HG03432 (cell line): ENCODE measurements around the gene ODAPH.
"Not testable (repeated sequence)": the region's sequence is repeated elsewhere in the genome, so short reads cannot be mapped to it uniquely, and the experiment has no call there.

Source experiments
- ATAC-seq: cut with Tn5 transposase; IDR thresholded peaks from one replicate; pipeline ENCODE4 v1.9.1; 2021; ENCODE audit warnings: mild to moderate bottlenecking, moderate library complexity; ENCODE audit not compliant: unreplicated experiment

ODAPH gene

DNA sequence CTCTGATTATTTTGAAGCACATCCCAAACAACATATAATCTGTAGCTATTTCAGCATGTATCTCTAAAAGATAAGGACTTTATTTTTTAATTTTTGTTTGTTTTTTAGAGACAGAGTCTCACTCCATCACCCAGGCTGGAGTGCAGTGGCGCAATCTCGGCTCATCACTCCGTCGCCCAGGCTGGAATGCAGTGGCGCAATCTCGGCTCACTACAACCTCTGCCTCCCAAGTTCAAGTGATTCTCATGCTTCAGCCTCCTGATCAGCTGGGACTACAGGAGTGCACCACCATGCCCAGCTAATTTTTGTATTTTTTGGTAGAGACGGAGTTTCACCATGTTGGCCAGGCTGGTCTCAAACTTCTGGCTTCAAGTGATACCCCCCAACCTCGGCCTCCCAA, 11.6 kb upstream of the ODAPH start:
- ATAC-seq = not testable (repeated sequence)

DNA sequence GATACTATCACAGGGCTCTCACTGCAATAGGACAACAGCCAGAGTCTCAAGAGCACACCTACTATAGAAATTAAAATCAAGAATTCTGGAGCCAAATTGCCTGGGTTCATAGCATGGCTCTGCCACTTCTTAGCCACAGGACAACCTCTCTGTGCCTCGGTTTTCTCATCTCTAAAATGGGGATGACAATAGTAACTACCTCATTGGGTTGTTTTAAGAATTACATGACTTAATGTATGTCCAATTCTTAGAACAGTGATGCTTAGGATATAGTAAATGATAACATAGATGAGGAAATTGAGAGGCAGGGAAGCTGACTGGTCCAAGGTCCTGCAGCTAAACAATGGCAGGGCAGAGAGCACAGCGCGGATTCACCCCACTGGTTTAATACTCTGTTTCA, 11.0 kb upstream of the ODAPH start:
- ATAC-seq = no peak

DNA sequence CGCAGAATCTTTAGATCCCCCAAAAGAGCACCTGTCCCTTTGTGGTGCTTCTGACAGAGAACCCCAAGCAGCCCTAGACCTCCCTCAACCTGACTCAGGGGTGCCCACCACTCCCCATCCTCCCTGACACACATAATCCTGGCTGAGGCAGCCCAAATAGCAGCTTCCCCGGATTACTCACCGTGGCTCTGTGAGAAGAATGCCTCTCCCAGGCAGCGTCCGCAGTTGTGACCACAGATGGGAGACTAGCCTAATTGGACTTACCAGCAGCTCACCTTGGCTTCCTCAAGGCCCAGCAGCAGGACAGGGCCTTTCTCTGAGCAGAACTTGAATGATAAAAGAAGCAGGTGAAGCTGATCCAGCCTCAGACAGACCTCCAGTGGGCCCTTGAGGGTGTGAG, 10.3 kb upstream of the ODAPH start:
- ATAC-seq = no peak

DNA sequence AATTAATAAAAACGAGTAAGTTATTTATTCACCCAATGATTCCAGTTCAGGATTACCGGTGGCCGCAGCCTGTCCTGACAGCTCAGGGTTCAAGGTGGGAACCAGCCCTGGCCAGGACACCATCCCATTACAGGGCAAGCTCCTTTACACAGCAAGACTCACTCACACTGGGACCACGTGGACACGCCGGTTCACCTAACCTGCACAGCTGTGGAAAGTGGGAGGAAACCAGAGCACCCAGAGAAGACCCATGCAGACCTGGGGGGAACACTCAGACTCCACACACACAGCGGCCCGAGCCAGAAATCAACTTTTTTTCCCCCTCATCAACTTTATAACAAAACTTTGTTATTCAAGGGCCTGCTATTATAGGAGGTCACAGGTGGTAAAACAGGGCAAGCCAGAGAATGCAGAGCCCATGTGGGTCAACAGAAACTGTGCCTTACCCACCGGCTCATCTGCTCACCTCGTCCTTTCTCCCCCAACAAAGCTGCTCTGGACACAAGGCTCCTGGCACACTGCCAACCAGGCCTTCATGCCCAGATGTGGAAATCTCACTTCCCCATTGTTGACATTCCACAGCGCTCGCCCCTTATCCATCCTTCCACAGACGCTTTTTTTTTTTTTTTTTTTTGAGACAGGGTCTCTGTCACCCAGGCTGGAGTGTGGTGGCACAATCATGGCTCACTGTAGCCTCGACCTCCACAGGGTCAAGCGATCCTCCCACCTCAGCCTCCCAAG, 8.0 kb upstream of the ODAPH start:
- ATAC-seq = no peak

DNA sequence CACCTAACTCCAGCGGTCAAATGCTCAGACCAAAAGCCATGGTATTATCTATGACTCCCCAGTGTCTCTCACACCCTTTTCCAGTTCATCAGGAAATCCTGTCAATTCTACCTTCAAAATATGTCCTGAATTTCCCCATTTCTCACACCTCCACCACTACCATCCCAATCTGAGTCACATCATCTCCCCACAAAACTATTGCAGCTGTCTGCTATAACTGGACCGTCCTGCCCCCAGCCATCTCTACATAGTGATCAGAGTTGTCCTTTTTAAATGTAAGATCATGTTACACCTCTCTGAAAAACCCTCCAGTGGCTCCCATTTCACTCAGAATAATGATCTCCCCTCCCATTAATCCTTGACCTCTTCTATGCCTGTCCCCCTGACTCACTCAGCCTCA, 6.8 kb upstream of the ODAPH start:
- ATAC-seq = no peak

DNA sequence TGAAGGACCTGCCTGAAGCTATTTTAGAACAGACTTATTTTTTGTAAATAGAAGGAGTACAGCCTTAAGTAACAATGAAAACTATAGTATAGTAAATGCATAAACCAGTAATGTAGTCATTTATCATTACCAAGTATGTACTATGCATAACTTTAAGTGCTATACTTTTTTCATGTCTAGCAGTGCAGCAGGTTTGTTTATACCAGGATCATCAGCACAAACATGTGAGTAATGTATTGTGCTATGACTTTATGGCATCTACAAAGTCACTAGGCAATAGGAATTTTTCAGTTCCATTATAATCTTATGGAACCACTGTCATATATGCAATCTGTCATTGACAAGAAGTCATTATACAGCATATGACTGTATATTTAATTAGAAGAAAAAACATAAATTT, 3.4 kb upstream of the ODAPH start:
- ATAC-seq = no peak

DNA sequence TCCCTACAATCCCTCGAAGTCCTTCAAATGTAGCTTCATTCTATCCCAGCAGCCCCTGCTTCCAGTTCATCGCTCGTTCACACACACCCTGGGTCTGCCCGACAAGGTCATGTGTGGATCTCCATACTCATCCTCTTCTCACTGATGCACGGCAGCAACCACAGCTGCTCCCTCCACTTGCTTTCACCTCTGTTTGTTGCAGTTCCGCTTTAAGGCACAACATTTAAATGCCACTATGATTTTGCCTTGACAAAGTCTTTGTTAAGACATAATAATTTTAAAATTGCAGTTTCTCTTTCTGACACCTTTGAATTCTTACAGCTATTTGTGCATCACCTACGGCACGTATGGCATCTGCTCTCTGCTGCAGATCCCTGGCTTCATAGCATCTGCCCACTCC, 1.8 kb downstream of the ODAPH start:
- ATAC-seq = no peak

DNA sequence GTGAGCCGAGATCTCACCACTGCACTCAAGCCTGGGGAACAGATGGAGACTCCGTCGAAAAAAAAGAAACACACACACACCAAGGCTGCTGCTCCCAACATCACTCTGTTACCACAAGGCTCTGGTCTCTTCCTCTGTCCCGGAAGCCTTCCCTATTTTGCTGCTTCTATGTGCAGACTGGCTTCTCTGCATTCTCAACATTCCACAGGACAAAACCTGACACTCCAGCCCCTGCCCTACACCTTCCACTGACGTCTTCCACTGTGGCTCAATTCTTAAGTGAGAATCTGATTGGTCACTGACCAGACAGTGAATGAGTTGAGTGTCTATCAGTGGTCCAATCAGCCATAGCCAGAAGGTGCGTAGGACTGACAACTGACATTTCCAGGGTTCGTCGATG, 5.9 kb downstream of the ODAPH start:
- ATAC-seq = no peak

DNA sequence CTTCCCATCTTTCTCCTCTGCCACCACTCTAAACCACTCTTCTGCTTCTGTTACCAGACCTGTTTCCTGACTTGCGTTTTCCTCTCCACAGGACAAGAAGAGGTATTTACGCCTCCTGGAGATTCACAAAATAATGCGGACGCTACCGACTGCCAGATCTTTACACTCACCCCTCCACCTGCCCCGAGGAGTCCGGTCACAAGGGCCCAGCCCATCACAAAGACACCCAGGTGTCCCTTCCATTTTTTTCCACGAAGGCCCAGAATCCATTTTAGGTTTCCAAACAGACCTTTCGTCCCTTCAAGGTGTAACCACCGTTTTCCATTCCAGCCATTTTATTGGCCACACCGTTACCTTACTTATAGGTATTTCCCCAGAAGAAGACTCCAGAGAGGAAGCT, 8.2 kb downstream of the ODAPH start:
- no peak for ATAC-seq

DNA sequence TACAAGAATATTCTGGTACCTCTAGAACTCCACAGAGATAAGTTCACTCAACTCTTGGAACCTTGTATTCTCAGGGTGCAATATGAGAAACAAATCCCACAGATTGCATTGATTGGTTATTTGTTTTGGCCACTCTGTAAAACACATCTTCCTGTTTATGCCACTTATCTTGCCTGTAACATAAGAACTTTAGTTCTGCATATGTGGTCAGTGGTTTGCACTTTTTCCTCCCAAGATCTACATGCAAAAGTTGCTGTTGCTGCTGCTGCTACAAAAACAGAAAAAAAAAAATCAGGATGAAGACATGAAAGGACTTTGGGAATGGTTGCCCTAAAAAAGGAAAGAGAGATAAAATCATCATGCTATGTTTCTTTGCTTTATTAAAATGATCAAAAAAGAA, 9.6 kb downstream of the ODAPH start:
- no peak for ATAC-seq

DNA sequence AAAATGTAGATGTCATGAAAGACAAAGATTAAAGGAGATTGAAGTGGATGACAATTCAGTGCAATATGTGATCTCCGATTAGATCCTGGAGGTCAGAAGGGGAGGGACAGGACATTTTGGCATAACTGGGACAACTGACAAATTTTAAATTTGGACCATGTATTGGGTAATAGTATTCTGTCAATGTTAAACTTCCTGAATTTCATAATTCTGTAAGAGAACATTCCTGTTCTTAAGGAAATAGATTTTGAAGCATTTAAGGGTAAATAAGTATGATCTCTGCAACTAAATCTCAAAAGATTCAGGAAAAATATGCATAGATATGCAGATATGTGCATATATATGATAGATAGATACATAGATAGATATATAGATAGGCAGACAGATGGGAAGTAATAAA, 11.0 kb downstream of the ODAPH start:
- ATAC-seq = no peak

DNA sequence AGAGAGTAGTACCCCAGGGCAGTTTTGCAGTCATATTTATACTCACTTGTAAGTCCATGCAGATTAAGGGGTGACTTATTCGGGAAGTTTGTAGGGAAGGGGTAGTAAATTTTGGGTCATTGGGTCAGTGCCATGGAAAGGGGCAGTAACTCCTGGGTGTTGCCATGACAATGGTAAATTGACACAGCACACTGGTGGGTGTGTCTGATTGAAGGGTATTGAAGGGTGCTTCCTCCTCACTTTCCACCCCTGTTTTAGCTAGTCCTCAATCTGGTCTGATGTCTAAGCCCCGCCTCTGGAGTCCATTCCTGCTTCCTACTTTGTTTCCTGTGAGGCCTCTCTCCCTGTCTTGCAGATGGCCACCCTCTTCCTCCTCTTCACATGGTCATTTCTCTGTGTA, 11.9 kb downstream of the ODAPH start:
- no peak for ATAC-seq

DNA sequence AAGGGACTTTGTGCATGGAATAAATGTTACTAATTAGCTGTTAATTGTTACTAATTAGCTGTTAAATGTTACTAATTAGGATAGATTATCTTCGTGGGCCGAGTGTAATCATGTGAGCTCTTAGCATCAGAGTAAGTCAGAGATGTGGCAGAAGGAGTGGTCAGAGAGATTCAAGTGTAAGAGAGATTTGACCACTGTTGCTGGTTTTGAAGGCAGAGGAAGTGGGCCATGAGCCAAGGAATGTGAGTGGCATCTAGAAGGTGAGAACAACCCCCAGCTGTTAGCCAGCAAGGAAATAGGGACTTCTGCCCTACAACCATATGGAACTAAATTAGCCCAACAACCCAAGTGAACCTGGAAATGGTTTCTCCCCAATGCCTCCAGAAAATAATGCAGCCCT, 28.2 kb downstream of the ODAPH start:
- no peak for ATAC-seq

DNA sequence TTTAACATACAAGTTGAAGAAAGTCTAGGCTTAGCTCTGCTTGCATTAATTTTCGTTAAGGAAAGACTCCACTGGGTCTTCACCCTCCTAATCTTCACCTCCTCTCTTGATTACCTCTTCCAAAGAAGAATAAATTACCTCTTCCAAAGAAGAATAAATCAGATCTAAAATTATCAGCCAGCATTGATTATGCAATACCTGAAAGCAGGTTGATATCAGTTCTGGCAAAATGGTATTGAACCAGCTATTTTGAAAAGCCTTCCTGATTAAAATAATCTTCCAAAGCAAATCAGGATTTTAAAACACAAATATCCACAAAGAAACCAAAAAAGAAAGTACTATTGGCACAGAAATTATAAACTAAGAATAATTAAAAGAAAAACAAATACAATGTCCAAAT, 37.5 kb downstream of the ODAPH start:
- ATAC-seq = no peak

DNA sequence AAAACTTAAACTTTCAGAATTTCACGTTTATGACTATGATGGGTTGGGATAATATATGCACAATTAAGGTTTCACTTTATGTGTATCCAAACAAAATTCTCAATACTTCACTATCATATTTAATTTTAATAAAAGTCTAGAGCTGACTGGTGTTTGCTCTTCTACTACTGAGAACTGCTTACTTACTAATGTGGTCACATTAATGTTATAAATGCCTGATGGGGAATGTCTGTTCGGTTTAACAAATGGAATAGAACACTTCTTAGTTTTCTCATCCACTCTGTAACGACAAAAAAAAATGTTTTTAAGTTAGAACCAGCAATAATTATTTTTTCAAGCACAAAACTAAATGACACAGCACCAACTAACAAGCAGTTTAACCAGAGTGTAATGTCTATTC, 40.2 kb downstream of the ODAPH start:
- no peak for ATAC-seq

DNA sequence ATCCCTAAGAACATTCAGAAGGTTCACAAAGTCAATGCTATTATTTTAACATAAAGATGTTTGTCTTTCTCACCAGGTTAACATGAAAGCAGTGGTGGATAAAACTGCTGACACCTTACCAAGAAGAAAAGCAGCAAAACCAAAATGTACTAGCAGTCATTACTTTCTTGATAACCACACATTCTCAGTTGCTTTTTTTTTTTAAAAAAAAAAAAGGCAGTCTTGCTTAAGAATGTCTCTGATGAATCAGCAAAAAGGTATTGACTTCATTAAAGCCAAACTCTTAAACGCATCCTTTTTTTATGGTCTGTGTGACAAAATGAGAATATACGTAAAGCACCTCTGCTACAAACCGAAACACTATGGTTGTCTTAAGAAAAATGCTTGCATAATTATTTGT, 42.5 kb downstream of the ODAPH start:
- no peak for ATAC-seq

DNA sequence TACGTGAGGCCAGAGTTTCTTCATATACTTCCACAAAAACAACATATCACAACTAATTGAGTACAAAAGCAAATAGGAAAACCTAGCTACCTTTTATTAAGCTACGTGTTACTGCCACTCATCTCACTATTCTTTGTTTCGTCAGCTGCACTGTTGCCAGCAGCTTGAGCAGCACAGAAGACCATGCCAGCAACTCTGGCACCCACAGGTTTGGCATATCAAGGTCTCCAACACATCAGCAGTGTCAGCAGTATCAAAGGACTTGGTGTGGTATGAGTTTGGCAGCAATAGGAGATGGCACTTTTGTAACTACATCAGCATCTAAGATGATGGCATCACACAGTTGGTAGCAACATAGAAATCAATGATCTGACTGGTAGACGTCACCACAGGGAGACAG, 43.8 kb downstream of the ODAPH start:
- no peak for ATAC-seq

DNA sequence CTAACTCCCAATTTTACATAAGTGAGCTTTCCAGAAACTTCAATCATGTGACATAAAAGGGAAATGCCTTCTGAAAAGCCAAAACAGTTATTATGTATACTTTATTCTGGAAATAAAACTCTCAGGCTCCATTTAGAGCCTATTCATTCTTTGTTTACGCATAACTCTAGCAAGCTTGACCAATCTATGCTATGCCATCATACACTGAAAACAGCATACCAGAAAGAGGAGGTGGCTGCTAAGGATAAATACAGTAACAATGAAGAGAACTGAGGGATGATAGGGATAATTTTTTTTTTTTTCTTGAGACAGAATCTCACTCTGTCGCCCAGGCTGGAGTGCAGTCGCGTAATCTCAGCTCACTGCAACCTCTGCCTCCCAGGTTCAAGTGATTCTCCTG, 50.1 kb downstream of the ODAPH start:
- ATAC-seq = no peak

DNA sequence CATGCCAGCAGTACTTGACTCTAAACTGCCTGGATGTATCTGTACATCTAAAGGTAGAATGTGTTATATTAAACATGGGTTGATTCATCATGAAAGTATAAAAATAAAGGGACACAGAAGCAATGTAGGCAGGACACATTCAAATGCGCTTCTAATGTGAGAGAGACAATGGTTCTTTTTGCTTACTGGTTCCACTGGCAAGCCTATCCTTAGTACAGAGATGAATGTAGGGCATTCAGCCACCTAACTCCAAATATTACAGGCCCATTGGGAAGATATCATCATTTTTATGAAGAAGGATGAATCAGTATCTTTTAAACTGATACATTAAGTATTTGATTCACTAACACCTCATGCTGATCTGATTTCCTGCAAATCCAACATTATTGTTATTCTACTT, 56.4 kb downstream of the ODAPH start:
- no peak for ATAC-seq
